Endothelial cell of umbilical vein (primary cell): ENCODE results near the gene FMN2. TPM values are rescaled to one million over a fixed set of nuclear protein-coding genes. Genes with fewer than 3 reads are reported as not detected.

Source experiments
- BruUV-seq: library from RNA; stranded (reverse); fragments of 400-500 nt; replicated peaks from 2 replicates; lab custom pipeline; 2021; lab: Mats Ljungman, UMichigan
- CTCF ChIA-PET: fragments of 300-600, 350-600 bp; sonication (Branson Sonifier 250); formaldehyde crosslinking; loops from one replicate; lab custom pipeline; 2021; ENCODE audit warnings: antibody characterized with exemption, inconsistent platforms; lab: Charles Lee
- POLR2A ChIA-PET: fragments of 300-600, 350-600 bp; sonication (Branson Sonifier 250); formaldehyde crosslinking; loops from one replicate; lab custom pipeline; 2021; ENCODE audit warnings: antibody characterized with exemption, inconsistent platforms; lab: Charles Lee
- DNase-seq: peaks from one replicate; pipeline ENCODE4 v3.0.0-alpha.2; 2011; ENCODE audit warnings: low read depth, low spot score
- FAIRE-seq: peaks from 2 replicates; lab custom pipeline; 2011; peaks lifted over from hg19 to GRCh38; lab: Jason Lieb, UNC
- H2AFZ ChIP-seq: 2 replicates; pipeline ENCODE4 v1.6.0; 2012; ENCODE audit warnings: low read depth, low read length, control low read depth, inconsistent platforms
- H3K27ac ChIP-seq: 2 replicates; pipeline ENCODE4 v1.5.1; 2011; ENCODE audit warnings: low read depth, mild to moderate bottlenecking, control low read depth, low read length, moderate library complexity; ENCODE audit not compliant: insufficient read depth
- H3K27me3 ChIP-seq, 2 experiments: 2 replicates each; pipeline versions ENCODE4 v1.6.0 to v1.6.1; 2011; ENCODE audit warnings: low read length in 2 of 2, mixed read lengths in 1 of 2; ENCODE audit not compliant: control insufficient read depth in 2 of 2, insufficient read depth in 2 of 2
- H3K36me3 ChIP-seq, 2 experiments: 2 replicates in 1 of 2; 3 replicates in 1 of 2; pipeline ENCODE4 v1.5.1; 2011; ENCODE audit warnings: low read length in 2 of 2, mild to moderate bottlenecking in 1 of 2, moderate library complexity in 1 of 2; ENCODE audit not compliant: control insufficient read depth in 2 of 2, insufficient read depth in 2 of 2; ENCODE audit errors: extremely low read depth in 1 of 2
- H3K4me1 ChIP-seq: 3 replicates; pipeline ENCODE4 v1.5.1; 2011; ENCODE audit warnings: mild to moderate bottlenecking, low read length; ENCODE audit not compliant: control insufficient read depth, insufficient read depth; ENCODE audit errors: extremely low read depth
- H3K4me2 ChIP-seq: 2 replicates; pipeline ENCODE4 v1.6.1; 2011; ENCODE audit warnings: low read length, control low read depth, mixed read lengths; ENCODE audit not compliant: insufficient read depth
- H3K4me3 ChIP-seq, 3 experiments: fragments of 200-600 bp in 1 of 3; sonication (generic), shearing (Covaris generic) in 1 of 3; replicated peaks in 1 of 3; 2 replicates each; pipeline ENCODE4 v1.5.1; 2011 to 2016; ENCODE audit warnings: control low read depth in 3 of 3, low read length in 3 of 3, mild to moderate bottlenecking in 2 of 3, inconsistent platforms in 1 of 3, low read depth in 1 of 3, moderate library complexity in 1 of 3; ENCODE audit not compliant: insufficient read depth in 1 of 3
- H3K79me2 ChIP-seq: 2 replicates; pipeline ENCODE4 v1.6.0; 2012; ENCODE audit warnings: low read length, inconsistent platforms; ENCODE audit not compliant: control insufficient read depth, insufficient read depth
- H3K9ac ChIP-seq: replicated peaks from 2 replicates; pipeline ENCODE3; 2011; ENCODE audit warnings: low read length, control low read depth; ENCODE audit not compliant: insufficient read depth; ENCODE audit errors: extremely low read depth
- H3K9me1 ChIP-seq: replicated peaks from 3 replicates; pipeline ENCODE4 v1.6.0; 2011; ENCODE audit warnings: mild to moderate bottlenecking, low read length; ENCODE audit not compliant: control insufficient read depth, insufficient read depth; ENCODE audit errors: extremely low read depth
- H3K9me3 ChIP-seq: replicated peaks from 2 replicates; pipeline ENCODE4 v1.5.1; 2012; ENCODE audit warnings: low read length, inconsistent platforms; ENCODE audit not compliant: control insufficient read depth, insufficient read depth
- H4K20me1 ChIP-seq: replicated peaks from 2 replicates; pipeline ENCODE3; 2011; ENCODE audit warnings: mild to moderate bottlenecking, low read length; ENCODE audit not compliant: control insufficient read depth, insufficient read depth; ENCODE audit errors: extremely low read depth
- CTCF ChIP-seq, 2 donors: IDR thresholded peaks; 1 replicate in 1 of 2; 2 replicates in 1 of 2; pipeline ENCODE4 v1.5.1; 2011; ENCODE audit warnings: low read length in 2 of 2, mild to moderate bottlenecking in 2 of 2, moderate library complexity in 2 of 2, control low read depth in 1 of 2, inconsistent platforms in 1 of 2, low read depth in 1 of 2; ENCODE audit not compliant: insufficient read depth in 1 of 2; ENCODE audit errors: extremely low read depth in 1 of 2
- EZH2 ChIP-seq: IDR thresholded peaks from 2 replicates; pipeline ENCODE4 v1.6.1; 2012; ENCODE audit warnings: borderline replicate concordance, low read depth, mild to moderate bottlenecking, moderate library complexity, low read length, inconsistent platforms; ENCODE audit not compliant: severe bottlenecking
- FOS ChIP-seq: IDR thresholded peaks from 2 replicates; pipeline ENCODE4 v1.6.1; 2011; ENCODE audit warnings: mild to moderate bottlenecking, low read length, moderate library complexity, borderline replicate concordance; ENCODE audit not compliant: insufficient read depth
- GATA2 ChIP-seq: IDR thresholded peaks from 2 replicates; pipeline ENCODE4 v1.7.0; 2011; ENCODE audit warnings: low read depth, mild to moderate bottlenecking, moderate library complexity, mixed read lengths, low read length; ENCODE audit not compliant: insufficient read length, insufficient read depth
- JUN ChIP-seq: IDR thresholded peaks from 2 replicates; pipeline ENCODE4 v1.6.1; 2011; ENCODE audit warnings: borderline replicate concordance, low read depth; ENCODE audit not compliant: insufficient read length, insufficient read depth
- MAX ChIP-seq: IDR thresholded peaks from 2 replicates; pipeline ENCODE4 v1.6.1; 2011; ENCODE audit not compliant: insufficient read depth, insufficient read length
- MYC ChIP-seq: IDR thresholded peaks from one replicate; pipeline ENCODE4 v1.6.1; 2011; ENCODE audit warnings: mild to moderate bottlenecking, low read depth, low read length
- POLR2A ChIP-seq: IDR thresholded peaks from 2 replicates; pipeline ENCODE4 v1.6.1; 2012; ENCODE audit warnings: low read depth, mild to moderate bottlenecking, control low read depth, low read length
- POLR2AphosphoS5 ChIP-seq: IDR thresholded peaks from 2 replicates; pipeline ENCODE4 v1.6.1; 2012; ENCODE audit warnings: low read depth, mild to moderate bottlenecking, control low read depth, low read length, moderate library complexity; ENCODE audit not compliant: insufficient read depth
- dilution Hi-C: fragments of 300-500 bp; cut with MboI; formaldehyde crosslinking; loops from one replicate; pipeline ENCODE4 v1.15.0; 2019; ENCODE audit warnings: low sequenced_read_pairs; ENCODE audit not compliant: extremely low pct_ligation_motif_present
- intact Hi-C: fragments of 100-400 bp; cut with micrococcal nuclease; formaldehyde crosslinking; loops from one replicate; pipeline ENCODE4 v1.10.0; 2022
- polyA plus RNA-seq, 4 experiments: library from polyadenylated mRNA; depleted of rRNA in 3 of 4; stranded (reverse) in 3 of 4; unstranded in 1 of 4; fragments of >200 nt; gene quantifications; 2 replicates each; pipeline versions ENCODE4 v1.2.1 to v1.2.3, GENCODE V29; 2011 to 2012; ENCODE audit warnings: missing spikeins in 1 of 4
- total RNA-seq: library from RNA; stranded (reverse); gene quantifications from 2 replicates; pipeline ENCODE4 v1.2.3, GENCODE V29; 2021

The FMN2 gene
- total and polyA plus RNA-seq, 2 donors (not counting 3 experiments of a cell fraction or from before 2014, with no cell fraction given), result not detected

GRCh38 chr1:240343045-240343444 lies 251.4 kb downstream of the FMN2 start:
- H4K20me1 ChIP-seq, result no peaks in the 10 kb centered on the region
- H3K27me3 ChIP-seq, result no peaks in the 10 kb centered on the region
- no peak for FAIRE-seq
- dilution Hi-C loops, result no loop called here
- ChIA-PET POLR2A (no interaction called here), CTCF (no interaction called here)
- no peak overlapping the region for H3K4me3 ChIP-seq
- H2AFZ ChIP-seq, result no peak overlapping the region
- peaks cover 5% of the 10 kb centered on the region for H3K9me3 ChIP-seq
- no peaks in the 10 kb centered on the region for H3K4me1 ChIP-seq
- no peak for DNase-seq
- H3K27ac ChIP-seq, result no peak overlapping the region
- H3K9ac ChIP-seq, result no peak overlapping the region
- H3K9me1 ChIP-seq, result no peaks in the 10 kb centered on the region
- H3K36me3 ChIP-seq, result no peaks in the 10 kb centered on the region
- no TSS peak for BruUV-seq
- TF ChIP-seq MYC, result no peak
- no peak for TF ChIP-seq EZH2
- TF ChIP-seq JUN, result no peak
- TF ChIP-seq FOS, result no peak
- TF ChIP-seq POLR2A, result no peak
- no peak for TF ChIP-seq CTCF (IDR thresholded peaks at IDR 0.05; ENCODE audit: extremely low read depth in 1 of 2, insufficient read depth in 1 of 2, low read depth in 1 of 2, low read length in 2 of 2)
- TF ChIP-seq MAX, result no peak
- TF ChIP-seq POLR2AphosphoS5, result no peak
- TF ChIP-seq GATA2, result no peak
- intact Hi-C loops, result no loop called here
- no peak overlapping the region for H3K4me2 ChIP-seq
- no peaks in the 10 kb centered on the region for H3K79me2 ChIP-seq
